ENCODE results near the gene SPECC1L.

The SPECC1L gene

GRCh38 chr22:24412274-24412673 lies 141.6 kb downstream of the SPECC1L start:
- Histone ChIP-seq H3K4me2 (ENCODE audit: low read depth, low read length, poor library complexity, severe bottlenecking) (no peak overlapping the region), H3K9me2 (replicated peaks; ENCODE audit: insufficient read depth, low read length) (no peaks in the 10 kb centered on the region), H4K20me1 (ENCODE audit: low read depth, low read length) (no peaks in the 10 kb centered on the region), H3K9ac (ENCODE audit: low read length) (no peak overlapping the region), H3K9me3 (ENCODE audit: insufficient read depth, low read length) (no peaks in the 10 kb centered on the region), H3K36me3 (ENCODE audit: low read length) (no peaks in the 10 kb centered on the region), H3K79me2 (ENCODE audit: insufficient read depth, low read length) (no peaks in the 10 kb centered on the region), H2AFZ (ENCODE audit: low read depth, low read length, severe bottlenecking) (no peak overlapping the region), H3K27me3 (ENCODE audit: low read length) (no peaks in the 10 kb centered on the region), H3K4me3 (ENCODE audit: insufficient read depth, low read length, poor library complexity, severe bottlenecking) (no peak overlapping the region), H3K27ac (ENCODE audit: low read depth, low read length) (no peak overlapping the region), H3F3A (ENCODE audit: insufficient read depth) (no peaks in the 10 kb centered on the region)
- no peak for TF ChIP-seq EZH2phosphoT487 (conservative IDR thresholded peaks at IDR 0.05; ENCODE audit: low read length)
- TF ChIP-seq, protein P1, sequence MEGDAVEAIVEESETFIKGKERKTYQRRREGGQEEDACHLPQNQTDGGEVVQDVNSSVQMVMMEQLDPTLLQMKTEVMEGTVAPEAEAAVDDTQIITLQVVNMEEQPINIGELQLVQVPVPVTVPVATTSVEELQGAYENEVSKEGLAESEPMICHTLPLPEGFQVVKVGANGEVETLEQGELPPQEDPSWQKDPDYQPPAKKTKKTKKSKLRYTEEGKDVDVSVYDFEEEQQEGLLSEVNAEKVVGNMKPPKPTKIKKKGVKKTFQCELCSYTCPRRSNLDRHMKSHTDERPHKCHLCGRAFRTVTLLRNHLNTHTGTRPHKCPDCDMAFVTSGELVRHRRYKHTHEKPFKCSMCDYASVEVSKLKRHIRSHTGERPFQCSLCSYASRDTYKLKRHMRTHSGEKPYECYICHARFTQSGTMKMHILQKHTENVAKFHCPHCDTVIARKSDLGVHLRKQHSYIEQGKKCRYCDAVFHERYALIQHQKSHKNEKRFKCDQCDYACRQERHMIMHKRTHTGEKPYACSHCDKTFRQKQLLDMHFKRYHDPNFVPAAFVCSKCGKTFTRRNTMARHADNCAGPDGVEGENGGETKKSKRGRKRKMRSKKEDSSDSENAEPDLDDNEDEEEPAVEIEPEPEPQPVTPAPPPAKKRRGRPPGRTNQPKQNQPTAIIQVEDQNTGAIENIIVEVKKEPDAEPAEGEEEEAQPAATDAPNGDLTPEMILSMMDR (IDR thresholded peaks at IDR 0.05; ENCODE audit: insufficient read depth, low read length, poor library complexity, severe bottlenecking) = no peak

GRCh38 chr22:24413271-24413670 lies 142.6 kb downstream of the SPECC1L start:
- no peaks in the 10 kb centered on the region for H3K36me3 ChIP-seq (ENCODE audit: low read length)
- H4K20me1 ChIP-seq (ENCODE audit: low read depth, low read length) = no peaks in the 10 kb centered on the region

GRCh38 chr22:24413736-24414385 lies 143.2 kb downstream of the SPECC1L start:
- H3K9me3 ChIP-seq (ENCODE audit: insufficient read depth, low read length) = no peaks in the 10 kb centered on the region
- no peaks in the 10 kb centered on the region for H3K9me2 ChIP-seq (replicated peaks; ENCODE audit: insufficient read depth, low read length)
- no peaks in the 10 kb centered on the region for H3K27me3 ChIP-seq (ENCODE audit: low read length)
- H3K79me2 ChIP-seq (ENCODE audit: insufficient read depth, low read length) = no peaks in the 10 kb centered on the region
- no peak overlapping the region for H3K9ac ChIP-seq (ENCODE audit: low read length)
- H3F3A ChIP-seq (ENCODE audit: insufficient read depth) = no peaks in the 10 kb centered on the region
- H3K4me2 ChIP-seq (ENCODE audit: low read depth, low read length, poor library complexity, severe bottlenecking) = no peak overlapping the region
- H4K20me1 ChIP-seq (ENCODE audit: low read depth, low read length) = no peaks in the 10 kb centered on the region
- H2AFZ ChIP-seq (ENCODE audit: low read depth, low read length, severe bottlenecking) = no peak overlapping the region
- no peaks in the 10 kb centered on the region for H3K36me3 ChIP-seq (ENCODE audit: low read length)
- TF ChIP-seq, protein P1 (IDR thresholded peaks at IDR 0.05; ENCODE audit: insufficient read depth, low read length, poor library complexity, severe bottlenecking) = no peak
- no peak for TF ChIP-seq EZH2phosphoT487 (conservative IDR thresholded peaks at IDR 0.05; ENCODE audit: low read length)
- H3K4me3 ChIP-seq (ENCODE audit: insufficient read depth, low read length, poor library complexity, severe bottlenecking) = no peak overlapping the region
- H3K27ac ChIP-seq (ENCODE audit: low read depth, low read length) = no peak overlapping the region

More at GRCh38 chr22:24413271-24413670, 142.6 kb downstream of the SPECC1L start:
- no peak overlapping the region for H3K4me2 ChIP-seq (ENCODE audit: low read depth, low read length, poor library complexity, severe bottlenecking)
- TF ChIP-seq, protein P1 (IDR thresholded peaks at IDR 0.05; ENCODE audit: insufficient read depth, low read length, poor library complexity, severe bottlenecking) = no peak
- TF ChIP-seq EZH2phosphoT487 (conservative IDR thresholded peaks at IDR 0.05; ENCODE audit: low read length) = no peak
- H3F3A ChIP-seq (ENCODE audit: insufficient read depth) = no peaks in the 10 kb centered on the region
- no peak overlapping the region for H2AFZ ChIP-seq (ENCODE audit: low read depth, low read length, severe bottlenecking)
- no peaks in the 10 kb centered on the region for H3K9me2 ChIP-seq (replicated peaks; ENCODE audit: insufficient read depth, low read length)
- H3K4me3 ChIP-seq (ENCODE audit: insufficient read depth, low read length, poor library complexity, severe bottlenecking) = no peak overlapping the region
- no peak overlapping the region for H3K27ac ChIP-seq (ENCODE audit: low read depth, low read length)
- no peak overlapping the region for H3K9ac ChIP-seq (ENCODE audit: low read length)
- H3K79me2 ChIP-seq (ENCODE audit: insufficient read depth, low read length) = no peaks in the 10 kb centered on the region
- no peaks in the 10 kb centered on the region for H3K27me3 ChIP-seq (ENCODE audit: low read length)
- H3K9me3 ChIP-seq (ENCODE audit: insufficient read depth, low read length) = no peaks in the 10 kb centered on the region

Measured in SU-DHL-6 (cell line).